Hematopoietic multipotent progenitor cell (in vitro differentiated cells): Measurements from ENCODE around the gene PDZD7. TPM values are rescaled to one million over a fixed set of nuclear protein-coding genes. Genes with fewer than 3 reads are reported as not detected.

Source experiments
- DNase-seq, 3 donors: peaks; one replicate each; pipeline ENCODE4 v3.0.0-alpha.2; 2011 to 2015; ENCODE audit warnings: low read depth in 2 of 3, low spot score in 2 of 3
- total RNA-seq: library from RNA; depleted of rRNA; stranded (reverse); fragments of >200 nt; gene quantifications from one replicate; pipeline ENCODE4 v1.2.3, GENCODE V29; 2012

PDZD7 gene
- total RNA-seq, 1 donor = 1.3 TPM

GRCh38 chr10:101062232-101063049, 31.5 kb upstream of the PDZD7 start:
- DNase-seq = peak in 1 of 3 donors; percentile 58

GRCh38 chr10:101061624-101062231, 30.8 kb upstream of the PDZD7 start, which contains the start of gene KAZALD1:
TSS of gene KAZALD1 (plus strand) at chr10:101061989. CDS start at chr10:101062593, 604 bp downstream.
- no peak for DNase-seq

DNA sequence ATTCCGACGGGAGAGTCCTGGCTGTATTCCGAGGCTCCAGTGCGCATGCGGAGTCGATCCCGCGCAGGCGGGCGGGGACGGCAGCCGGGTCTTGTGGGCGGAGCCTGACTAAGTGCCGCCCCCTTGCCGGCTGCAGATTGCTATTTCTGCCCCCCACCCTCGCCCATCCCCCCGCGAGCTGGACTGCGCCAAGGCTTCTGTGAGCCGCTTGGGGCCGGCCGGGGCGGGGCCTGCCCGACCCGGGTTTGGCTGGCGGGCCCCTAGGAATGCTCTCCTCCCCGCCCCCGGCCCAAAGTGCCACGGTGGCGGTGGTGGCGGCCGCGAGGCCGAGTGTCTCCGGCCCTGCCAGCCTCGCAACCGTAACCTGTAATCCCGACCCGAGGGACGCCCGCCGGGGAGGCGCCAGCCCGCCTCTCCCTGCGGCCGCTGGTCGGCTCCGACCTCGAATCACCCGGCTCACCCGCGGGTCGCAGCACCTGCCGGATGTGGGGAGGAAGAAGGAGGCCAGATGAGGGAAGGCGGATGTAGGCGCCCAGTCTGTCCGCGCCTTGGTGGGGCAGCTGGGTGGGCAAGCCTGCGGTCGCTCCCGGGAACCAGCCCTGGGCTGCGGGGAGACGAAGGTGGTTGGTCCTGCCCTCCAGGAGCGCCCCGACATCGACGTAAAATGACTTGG, 30.2 kb upstream of the PDZD7 start:
- peak in 2 of 3 donors; percentile 95 to 96 for DNase-seq

GRCh38 chr10:101060036-101060950, 29.4 kb upstream of the PDZD7 start:
- peak; percentile 93 to 96 (median 95) for DNase-seq

DNA sequence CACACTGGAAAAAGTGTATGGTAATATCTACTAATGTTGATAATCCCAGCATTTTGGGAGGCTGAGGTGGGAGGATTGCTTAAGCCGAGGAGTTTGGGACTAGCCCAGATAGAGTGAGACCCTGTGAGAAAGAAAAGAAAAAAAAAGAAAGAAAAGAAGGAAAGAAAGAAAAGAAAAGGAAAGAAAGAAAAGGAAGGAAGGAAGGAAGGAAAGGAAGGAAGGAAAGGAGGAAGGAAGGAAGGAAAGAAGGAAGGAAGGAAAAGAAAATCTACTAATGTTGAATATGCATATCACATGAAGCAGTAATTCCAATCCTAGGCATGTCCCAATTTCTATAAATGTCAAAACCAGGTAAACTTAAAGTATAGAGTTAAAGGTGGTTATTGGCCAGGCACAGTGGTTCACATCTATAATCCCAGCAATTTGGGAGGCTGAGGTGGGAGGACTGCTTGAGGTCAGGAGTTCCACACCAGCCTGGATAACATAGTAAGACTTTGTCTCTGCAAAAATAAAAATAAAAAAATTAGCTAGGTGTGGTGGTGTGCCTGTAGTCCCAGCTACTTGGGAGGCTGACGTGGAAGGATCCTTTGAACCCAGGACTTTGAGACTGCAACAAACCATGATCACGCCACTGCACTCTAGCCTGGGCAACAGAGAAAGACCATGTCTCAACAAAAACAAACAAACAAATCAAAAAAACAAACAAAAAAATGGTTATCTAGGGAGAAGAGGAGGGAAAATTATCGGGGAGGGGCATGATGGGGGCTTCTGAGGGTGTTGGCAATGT, 25.6 kb upstream of the PDZD7 start:
- no peak for DNase-seq

GRCh38 chr10:101055411-101055810, 24.5 kb upstream of the PDZD7 start:
- no peak for DNase-seq

GRCh38 chr10:101054876-101055275, 23.9 kb upstream of the PDZD7 start:
- DNase-seq = no peak

DNA sequence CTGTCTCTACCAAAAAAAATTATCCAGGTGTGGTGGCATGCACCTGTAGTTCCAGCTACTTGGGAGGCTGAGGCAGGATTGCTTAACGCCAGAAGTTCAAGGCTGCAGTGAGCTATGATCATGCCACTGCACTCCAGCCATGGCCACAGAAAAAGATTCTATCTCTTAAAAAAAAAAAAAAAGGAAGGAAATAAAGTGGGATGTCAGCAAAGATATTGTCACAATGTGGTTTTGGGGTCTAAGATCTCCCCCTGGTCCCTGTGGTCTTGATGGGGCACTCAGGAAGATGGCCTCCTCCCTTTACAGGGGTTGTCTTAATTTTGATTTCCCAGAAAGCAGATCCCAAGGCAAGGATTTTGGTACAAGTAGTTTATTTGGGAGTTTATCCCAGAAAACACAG, 23.4 kb upstream of the PDZD7 start:
- DNase-seq = peak in 2 of 3 donors; percentile 68 to 89

GRCh38 chr10:101053516-101053915, 22.6 kb upstream of the PDZD7 start:
- no peak for DNase-seq

DNA sequence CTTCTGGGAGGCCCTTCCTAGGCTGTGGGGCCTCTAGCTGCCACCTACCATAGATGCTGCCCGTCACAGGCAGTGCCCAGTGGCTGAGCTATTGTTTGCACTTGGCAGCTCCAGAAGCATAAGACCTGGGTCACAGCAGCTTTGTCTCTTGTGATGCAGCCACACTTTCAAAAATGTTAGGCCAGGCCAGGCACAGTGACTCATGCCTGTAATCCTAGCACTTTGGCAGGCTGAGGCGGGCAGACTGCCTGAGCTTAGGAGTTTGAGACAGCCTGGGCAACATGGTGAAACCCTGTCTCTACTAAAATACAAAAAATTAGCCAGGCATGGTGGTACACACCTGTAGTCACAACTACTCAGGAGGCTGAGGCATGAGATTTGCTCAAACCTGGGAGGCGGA, 21.4 kb upstream of the PDZD7 start:
- DNase-seq = no peak

DNA sequence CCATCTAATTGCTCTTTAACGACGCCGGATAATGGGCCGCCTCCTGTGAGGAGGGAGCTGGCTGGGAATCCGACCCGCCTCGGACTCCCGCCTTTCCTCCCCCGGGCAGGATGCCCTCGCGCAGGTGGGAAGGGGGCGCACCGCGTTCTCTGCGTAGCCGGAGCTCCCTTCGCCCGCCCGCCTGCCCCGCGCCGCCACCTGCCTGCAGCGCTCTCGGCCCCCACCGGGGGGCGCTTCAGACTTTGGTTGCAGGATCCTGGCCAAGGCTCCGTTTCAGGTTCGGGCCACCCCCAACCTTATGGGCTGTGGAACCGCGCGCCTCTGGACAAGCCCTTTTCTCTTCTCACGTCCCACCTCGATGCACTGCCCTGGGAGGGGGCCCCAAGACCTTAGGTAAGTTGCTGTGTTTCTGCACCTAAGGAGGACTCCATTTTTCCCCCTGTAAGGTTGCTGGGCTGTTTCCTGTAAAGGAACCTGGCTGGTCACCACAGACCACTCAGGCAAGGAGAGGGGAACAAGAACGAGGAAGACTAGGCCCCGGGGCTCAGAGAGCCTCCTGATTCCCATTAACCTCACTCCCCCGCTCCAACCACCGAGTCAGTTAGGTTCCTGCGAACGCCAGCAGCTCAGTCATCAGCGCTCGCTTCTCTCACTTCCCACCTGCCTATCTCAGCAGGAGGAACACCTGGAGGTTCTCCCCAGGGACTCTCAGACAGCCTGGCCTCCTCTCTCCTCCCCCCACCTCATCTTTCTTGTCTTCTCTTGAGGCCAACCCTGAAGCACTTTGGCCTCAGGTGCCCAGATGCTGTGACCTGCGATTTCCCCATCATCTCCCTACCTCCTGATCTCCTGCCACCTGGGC, 19.5 kb upstream of the PDZD7 start:
- DNase-seq = peak; percentile 66 to 73 (median 69)

GRCh38 chr10:101047961-101048892, 17.3 kb upstream of the PDZD7 start:
- DNase-seq = no peak

DNA sequence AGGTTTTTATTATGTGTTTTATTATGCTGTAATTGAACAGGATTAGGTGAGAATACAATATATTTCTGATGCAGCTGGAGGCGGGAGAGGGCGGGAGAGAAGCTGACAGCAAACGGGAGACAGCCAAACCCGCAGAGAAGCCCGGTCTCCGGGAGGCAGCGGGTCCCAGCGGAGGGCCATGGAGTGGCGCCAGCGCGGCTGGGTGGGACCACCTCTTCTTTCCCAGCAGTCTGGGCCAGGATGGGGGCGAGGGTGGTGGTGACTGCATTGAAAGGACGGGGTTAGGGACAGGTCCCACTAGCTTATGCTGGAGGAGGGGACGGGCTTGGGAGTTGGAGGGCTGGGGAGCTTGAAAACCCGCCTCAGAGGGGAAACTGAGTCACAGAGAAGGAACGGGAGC, 16.3 kb upstream of the PDZD7 start:
- no peak for DNase-seq

GRCh38 chr10:101046332-101047238, 15.7 kb upstream of the PDZD7 start:
- no peak for DNase-seq

- no peak for DNase-seq
Measured at GRCh38 chr10:101044117-101044516, 13.2 kb upstream of the PDZD7 start.

DNA sequence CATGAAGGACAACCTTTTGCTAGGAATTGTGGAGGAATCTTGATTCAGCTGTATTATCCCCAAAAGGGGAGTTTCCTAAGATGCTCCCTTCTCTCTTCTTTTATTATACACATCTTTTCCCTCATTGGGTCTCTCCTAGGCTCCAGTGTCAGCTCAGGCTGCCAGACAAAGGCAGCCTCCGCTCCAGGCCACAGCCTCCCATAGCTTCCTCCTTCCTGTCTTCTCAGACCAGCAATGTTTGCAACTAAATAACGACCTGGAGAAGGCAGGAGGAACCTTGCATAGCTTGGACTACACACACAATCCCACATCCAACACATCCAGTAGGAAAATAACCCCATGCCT, 12.4 kb upstream of the PDZD7 start:
- no peak for DNase-seq
